ENCODE measurements around the gene ADCK1.

DNA sequence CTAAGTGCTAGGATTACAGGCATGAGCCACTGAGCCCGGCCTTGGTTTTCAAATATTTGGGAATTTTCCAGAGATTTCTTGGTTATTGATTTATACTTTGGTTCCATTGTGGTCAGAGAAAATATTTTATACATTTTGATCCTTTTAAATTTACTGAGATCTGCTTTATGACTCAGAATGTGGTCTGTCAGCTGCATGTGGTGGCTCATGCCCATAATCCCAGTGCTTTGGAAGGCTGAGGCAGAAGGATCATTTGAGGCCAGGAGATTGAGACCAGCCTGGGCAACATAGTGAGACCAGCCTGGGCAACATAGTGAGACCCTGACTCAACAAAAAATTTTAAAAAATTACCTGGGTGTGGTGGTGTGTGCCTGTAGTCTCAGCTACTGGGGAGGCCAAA, 49.8 kb downstream of the ADCK1 start:
- no peak for TF ChIP-seq CTCF (IDR thresholded peaks at IDR 0.05)
- no peak for TF ChIP-seq POLR2A (IDR thresholded peaks at IDR 0.05)
